MCF 10A (cell line): ENCODE measurements around the gene MLLT10. TPM values are rescaled to one million over a fixed set of nuclear protein-coding genes. Genes with fewer than 3 reads are reported as not detected.

ENCODE experiments used
- BruUV-seq: library from RNA; stranded (reverse); fragments of 400-500 nt; replicated peaks from 2 replicates; lab custom pipeline; 2021; lab: Mats Ljungman, UMichigan
- CTCF ChIA-PET: fragments of 300-600 bp; sonication (Branson Sonifier 250); formaldehyde crosslinking; extraction: SDS; loops from one replicate; lab custom pipeline; 2021; ENCODE audit warnings: antibody characterized with exemption, inconsistent platforms; lab: Yijun Ruan, JAX
- POLR2A ChIA-PET: fragments of 300-600, 350-650 bp; sonication (Branson Sonifier 250); formaldehyde crosslinking; extraction: SDS; loops from one replicate; lab custom pipeline; 2020; ENCODE audit warnings: antibody characterized with exemption, inconsistent platforms; lab: Yijun Ruan, JAX
- DNase-seq: peaks from one replicate; pipeline ENCODE4 v3.0.0-alpha.2; 2018; ENCODE audit not compliant: unreplicated experiment
- H3K27ac Mint-ChIP-seq: one replicate; pipeline ENCODE4 v1.8.0; 2022; ENCODE audit warnings: mild to moderate bottlenecking, low read depth, mixed read lengths; ENCODE audit not compliant: unreplicated experiment
- H3K27me3 Mint-ChIP-seq: one replicate; pipeline ENCODE4 v1.8.0; 2022; ENCODE audit warnings: mixed read lengths; ENCODE audit not compliant: insufficient read depth, unreplicated experiment
- H3K36me3 Mint-ChIP-seq: one replicate; pipeline ENCODE4 v1.8.0; 2022; ENCODE audit warnings: mild to moderate bottlenecking, moderate library complexity, mixed read lengths; ENCODE audit not compliant: insufficient read depth, unreplicated experiment
- H3K4me1 Mint-ChIP-seq: one replicate; pipeline ENCODE4 v1.8.0; 2022; ENCODE audit warnings: mixed read lengths; ENCODE audit not compliant: insufficient read depth, unreplicated experiment
- H3K4me3 Mint-ChIP-seq: one replicate; pipeline ENCODE4 v1.8.0; 2022; ENCODE audit warnings: mild to moderate bottlenecking, moderate library complexity, mixed read lengths; ENCODE audit not compliant: unreplicated experiment
- H3K9me3 Mint-ChIP-seq: one replicate; pipeline ENCODE4 v1.8.0; 2022; ENCODE audit warnings: mixed read lengths; ENCODE audit not compliant: unreplicated experiment
- intact Hi-C: fragments of 100-400 bp; cut with micrococcal nuclease; formaldehyde crosslinking; loops from 2 replicates; pipeline ENCODE4 v1.14.1; 2022
- total RNA-seq: library from RNA; stranded (reverse); gene quantifications from 2 replicates; pipeline ENCODE4 v1.2.3, GENCODE V29; 2022
- TF ChIP-seq, protein P1 (sequence below): fragments of 200-600 bp; IDR thresholded peaks from one replicate; pipeline ENCODE4 v1.8.0; 2022; ENCODE audit warnings: antibody characterized with exemption, mild to moderate bottlenecking; ENCODE audit not compliant: unreplicated experiment

The MLLT10 gene
- total RNA-seq, 1 experiment from 2014 or later: 47.5 TPM

DNA sequence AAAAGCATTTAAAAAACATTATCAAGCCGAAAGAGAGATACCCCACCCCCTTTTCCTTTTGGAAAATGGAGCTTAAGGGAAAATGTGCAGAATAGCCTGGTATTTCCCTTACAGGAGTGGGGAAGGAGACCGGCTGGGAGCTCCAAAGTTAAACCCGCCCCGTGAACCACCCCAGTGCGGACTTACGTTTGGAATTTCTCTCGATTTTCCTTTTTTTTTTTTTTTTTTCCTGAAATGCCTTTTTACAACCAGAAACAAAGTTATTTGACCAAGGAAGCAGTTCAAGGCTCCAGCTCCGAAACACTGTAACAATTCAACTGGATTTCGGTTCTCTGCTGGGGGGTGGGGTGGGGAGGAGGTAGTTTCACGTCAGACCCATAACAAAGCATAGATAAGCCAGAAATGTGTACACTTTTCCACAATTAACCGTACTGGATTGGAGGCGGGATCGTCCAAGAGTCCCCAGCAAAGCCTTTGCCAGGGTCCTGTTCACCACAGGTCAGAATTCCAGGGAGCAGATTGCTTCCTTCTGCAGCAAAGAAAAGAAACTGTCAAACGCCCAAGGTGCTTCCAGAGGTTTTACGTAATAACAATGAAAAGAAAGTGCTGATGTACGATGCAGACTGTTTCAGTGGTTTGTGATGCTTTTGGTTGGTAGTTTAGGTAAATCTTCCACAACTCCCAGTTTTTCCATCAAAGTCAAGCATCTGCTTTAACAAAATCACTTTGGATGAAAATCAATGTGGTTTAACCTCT is 15.2 kb upstream of the MLLT10 start:
- Mint-ChIP-seq H3K4me3 (peak overlapping the region; percentile 85), H3K36me3 (peaks cover 6% of the 10 kb centered on the region), H3K27me3 (no peaks in the 10 kb centered on the region), H3K4me1 (peaks cover 18% of the 10 kb centered on the region), H3K27ac (no peak overlapping the region), H3K9me3 (no peaks in the 10 kb centered on the region)
- BruUV-seq: no TSS peak
- DNase-seq: no peak
- intact Hi-C loops: no loop called here
- ChIA-PET POLR2A (interaction anchor here (0.6 to 1.5 kb wide), 9 partner anchors 8 to 712 kb away, joined by 3 to 12 read pairs (median 5); no protein-coding TSS in a partner anchor), CTCF (interaction anchor here (0.6 to 1.2 kb wide), 6 partner anchors 8 to 516 kb away, joined by 3 to 5 read pairs (median 4); no protein-coding TSS in a partner anchor)
- TF ChIP-seq, protein P1, sequence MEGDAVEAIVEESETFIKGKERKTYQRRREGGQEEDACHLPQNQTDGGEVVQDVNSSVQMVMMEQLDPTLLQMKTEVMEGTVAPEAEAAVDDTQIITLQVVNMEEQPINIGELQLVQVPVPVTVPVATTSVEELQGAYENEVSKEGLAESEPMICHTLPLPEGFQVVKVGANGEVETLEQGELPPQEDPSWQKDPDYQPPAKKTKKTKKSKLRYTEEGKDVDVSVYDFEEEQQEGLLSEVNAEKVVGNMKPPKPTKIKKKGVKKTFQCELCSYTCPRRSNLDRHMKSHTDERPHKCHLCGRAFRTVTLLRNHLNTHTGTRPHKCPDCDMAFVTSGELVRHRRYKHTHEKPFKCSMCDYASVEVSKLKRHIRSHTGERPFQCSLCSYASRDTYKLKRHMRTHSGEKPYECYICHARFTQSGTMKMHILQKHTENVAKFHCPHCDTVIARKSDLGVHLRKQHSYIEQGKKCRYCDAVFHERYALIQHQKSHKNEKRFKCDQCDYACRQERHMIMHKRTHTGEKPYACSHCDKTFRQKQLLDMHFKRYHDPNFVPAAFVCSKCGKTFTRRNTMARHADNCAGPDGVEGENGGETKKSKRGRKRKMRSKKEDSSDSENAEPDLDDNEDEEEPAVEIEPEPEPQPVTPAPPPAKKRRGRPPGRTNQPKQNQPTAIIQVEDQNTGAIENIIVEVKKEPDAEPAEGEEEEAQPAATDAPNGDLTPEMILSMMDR: no peak

- Mint-ChIP-seq H3K4me1 (peaks cover 18% of the 10 kb centered on the region), H3K27me3 (no peaks in the 10 kb centered on the region), H3K36me3 (peaks cover 6% of the 10 kb centered on the region), H3K4me3 (no peak overlapping the region), H3K27ac (no peak overlapping the region), H3K9me3 (no peaks in the 10 kb centered on the region)
- POLR2A ChIA-PET: interaction anchor here (0.6 to 1.0 kb wide), 2 partner anchors 11 to 240 kb away, joined by 3 to 4 read pairs; no protein-coding TSS in a partner anchor
- TF ChIP-seq, protein P1: no peak
- BruUV-seq: no TSS peak
- intact Hi-C loops: no loop called here
- no peak for DNase-seq
- CTCF ChIA-PET: interaction anchor here (0.7 kb wide), 1 partner anchor 211 kb away, joined by 4 read pairs; no protein-coding TSS in a partner anchor
Observed at GRCh38 chr10:21519397-21519933, 14.6 kb upstream of the MLLT10 start.

DNA sequence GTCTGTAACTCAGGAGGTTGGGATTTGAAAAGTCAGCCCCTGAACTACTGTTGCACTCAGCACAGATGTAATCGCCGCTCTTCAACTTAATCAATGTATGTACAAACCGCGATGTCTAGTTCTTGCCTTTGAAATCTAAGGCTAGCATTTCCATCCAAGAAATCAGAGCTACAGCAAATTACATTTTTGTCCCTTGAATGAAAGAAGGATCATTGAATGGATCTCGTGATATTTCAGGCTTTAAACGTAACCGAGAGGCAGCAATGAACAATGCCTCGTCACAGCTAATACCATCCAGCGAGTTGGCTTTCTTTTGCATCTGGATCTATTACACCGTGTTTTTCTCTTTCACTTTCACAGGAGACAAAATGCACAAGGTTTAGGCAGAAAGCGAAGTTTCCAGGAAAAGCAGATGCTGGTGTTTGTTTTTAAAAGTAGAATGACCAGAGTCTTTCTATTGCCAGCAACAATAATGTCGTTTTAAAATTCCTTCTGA is 14.0 kb upstream of the MLLT10 start:
- TF ChIP-seq, protein P1: no peak
- H3K27ac Mint-ChIP-seq: no peak overlapping the region
- no peak overlapping the region for H3K4me3 Mint-ChIP-seq
- intact Hi-C loops: no loop called here
- H3K4me1 Mint-ChIP-seq: peaks cover 18% of the 10 kb centered on the region
- ChIA-PET POLR2A (interaction anchor here (0.6 to 2.0 kb wide), 4 partner anchors 11 to 463 kb away, joined by 3 to 5 read pairs (median 4); no protein-coding TSS in a partner anchor), CTCF (interaction anchor here (0.7 kb wide), 2 partner anchors 151 to 212 kb away, joined by 3 to 4 read pairs; no protein-coding TSS in a partner anchor)
- peaks cover 6% of the 10 kb centered on the region for H3K36me3 Mint-ChIP-seq
- no TSS peak for BruUV-seq
- H3K27me3 Mint-ChIP-seq: no peaks in the 10 kb centered on the region
- no peak for DNase-seq
- H3K9me3 Mint-ChIP-seq: no peaks in the 10 kb centered on the region

DNA sequence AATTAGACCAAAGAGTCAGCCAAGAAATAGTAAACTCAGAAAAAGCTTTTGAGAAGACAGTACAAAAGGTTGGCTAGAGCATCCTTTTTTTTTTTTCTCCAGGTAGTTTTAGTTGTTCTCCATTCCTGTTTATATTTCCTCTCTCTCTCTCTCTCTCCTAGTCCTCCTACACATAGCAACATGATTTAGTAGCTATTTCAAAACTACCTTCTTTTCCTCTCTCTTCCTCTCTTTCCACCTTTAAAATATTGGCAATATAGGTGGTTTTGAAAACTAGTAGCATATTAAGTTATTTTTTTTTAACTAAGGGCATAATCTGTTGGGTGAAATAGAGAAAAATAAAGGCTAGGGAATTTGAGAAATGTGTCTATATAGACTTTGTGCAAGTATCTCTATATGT is 13.5 kb upstream of the MLLT10 start:
- Mint-ChIP-seq H3K4me1 (peaks cover 18% of the 10 kb centered on the region), H3K4me3 (no peak overlapping the region), H3K9me3 (no peaks in the 10 kb centered on the region), H3K36me3 (peaks cover 6% of the 10 kb centered on the region), H3K27ac (no peak overlapping the region), H3K27me3 (no peaks in the 10 kb centered on the region)
- intact Hi-C loops: no loop called here
- TF ChIP-seq, protein P1: no peak
- BruUV-seq: no TSS peak
- no peak for DNase-seq
- CTCF ChIA-PET: interaction anchor here (0.7 to 1.0 kb wide), 2 partner anchors 23 to 151 kb away, joined by 3 read pairs; no protein-coding TSS in a partner anchor
- POLR2A ChIA-PET: interaction anchor here (0.6 to 2.0 kb wide), 3 partner anchors 24 to 796 kb away, joined by 3 to 5 read pairs (median 4); partner anchors contain the start of gene COMMD3
